ENCODE measurements around the gene CFAP61. TPM values are rescaled to one million over a fixed set of nuclear protein-coding genes. Genes with fewer than 3 reads are reported as not detected.
"Not testable (repeated sequence)": the region's sequence is repeated elsewhere in the genome, so short reads cannot be mapped to it uniquely, and the experiment has no call there.

CFAP61 gene
- total RNA-seq, 1 experiment from 2014 or later, result not detected

DNA sequence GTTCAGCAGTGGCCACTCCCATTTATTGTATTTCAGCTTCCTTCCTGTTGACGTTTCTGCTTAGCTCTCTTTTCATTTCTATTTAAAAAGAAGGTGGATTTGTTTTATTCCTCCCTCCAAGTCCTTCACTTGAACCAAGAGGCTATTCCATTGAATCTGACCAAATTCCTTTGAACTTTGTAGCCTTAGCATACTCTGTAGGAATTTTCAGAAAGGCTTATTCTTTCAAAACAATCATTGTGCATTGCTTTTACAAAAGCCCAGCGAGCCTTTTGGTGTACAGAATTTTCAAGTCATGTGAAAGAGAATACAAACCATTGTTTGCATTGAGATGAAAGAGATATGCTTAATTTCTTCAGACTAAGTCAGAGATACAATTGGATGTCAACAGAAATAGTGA lies 164.6 kb downstream of the CFAP61 start:
- Histone ChIP-seq H3K79me2 (ENCODE audit: low read length) (no peaks in the 10 kb centered on the region), H3K9me2 (replicated peaks; ENCODE audit: low read length) (no peaks in the 10 kb centered on the region), H3K4me1 (ENCODE audit: insufficient read depth, low read length) (no peaks in the 10 kb centered on the region), H3K4me2 (ENCODE audit: low read length) (no peak overlapping the region), H3K27me3 (ENCODE audit: low read length) (peaks cover 78% of the 10 kb centered on the region), H3K9ac (ENCODE audit: low read length) (no peak overlapping the region), H3K27ac (ENCODE audit: low read length) (no peak overlapping the region), H2AFZ (ENCODE audit: low read length) (no peak overlapping the region), H3K36me3 (ENCODE audit: low read depth, low read length) (no peaks in the 10 kb centered on the region), H4K20me1 (ENCODE audit: low read length) (no peaks in the 10 kb centered on the region), H3F3A (ENCODE audit: low read length, unreplicated experiment) (no peaks in the 10 kb centered on the region), H3K9me3 (ENCODE audit: low read length) (no peaks in the 10 kb centered on the region), H3K4me3 (ENCODE audit: low read length) (no peak overlapping the region)
- CTCF ChIA-PET, result no interaction called here
- TF ChIP-seq EZH2phosphoT487 (IDR thresholded peaks at IDR 0.05; ENCODE audit: borderline replicate concordance, low read length) (no peak), EZH2 (IDR thresholded peaks at IDR 0.05; ENCODE audit: low read length, unreplicated experiment) (no peak)
- TF ChIP-seq, protein P1, sequence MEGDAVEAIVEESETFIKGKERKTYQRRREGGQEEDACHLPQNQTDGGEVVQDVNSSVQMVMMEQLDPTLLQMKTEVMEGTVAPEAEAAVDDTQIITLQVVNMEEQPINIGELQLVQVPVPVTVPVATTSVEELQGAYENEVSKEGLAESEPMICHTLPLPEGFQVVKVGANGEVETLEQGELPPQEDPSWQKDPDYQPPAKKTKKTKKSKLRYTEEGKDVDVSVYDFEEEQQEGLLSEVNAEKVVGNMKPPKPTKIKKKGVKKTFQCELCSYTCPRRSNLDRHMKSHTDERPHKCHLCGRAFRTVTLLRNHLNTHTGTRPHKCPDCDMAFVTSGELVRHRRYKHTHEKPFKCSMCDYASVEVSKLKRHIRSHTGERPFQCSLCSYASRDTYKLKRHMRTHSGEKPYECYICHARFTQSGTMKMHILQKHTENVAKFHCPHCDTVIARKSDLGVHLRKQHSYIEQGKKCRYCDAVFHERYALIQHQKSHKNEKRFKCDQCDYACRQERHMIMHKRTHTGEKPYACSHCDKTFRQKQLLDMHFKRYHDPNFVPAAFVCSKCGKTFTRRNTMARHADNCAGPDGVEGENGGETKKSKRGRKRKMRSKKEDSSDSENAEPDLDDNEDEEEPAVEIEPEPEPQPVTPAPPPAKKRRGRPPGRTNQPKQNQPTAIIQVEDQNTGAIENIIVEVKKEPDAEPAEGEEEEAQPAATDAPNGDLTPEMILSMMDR (conservative IDR thresholded peaks at IDR 0.05; ENCODE audit: low read depth, low read length), result no peak
- BruUV-seq (replicated peaks), result no TSS peak
- intact Hi-C loops (cut with micrococcal nuclease), result no loop called here
- POLR2A ChIA-PET (ENCODE audit: unreplicated experiment), result no interaction called here
- ATAC-seq (no peak), DNase-seq (no peak)

DNA sequence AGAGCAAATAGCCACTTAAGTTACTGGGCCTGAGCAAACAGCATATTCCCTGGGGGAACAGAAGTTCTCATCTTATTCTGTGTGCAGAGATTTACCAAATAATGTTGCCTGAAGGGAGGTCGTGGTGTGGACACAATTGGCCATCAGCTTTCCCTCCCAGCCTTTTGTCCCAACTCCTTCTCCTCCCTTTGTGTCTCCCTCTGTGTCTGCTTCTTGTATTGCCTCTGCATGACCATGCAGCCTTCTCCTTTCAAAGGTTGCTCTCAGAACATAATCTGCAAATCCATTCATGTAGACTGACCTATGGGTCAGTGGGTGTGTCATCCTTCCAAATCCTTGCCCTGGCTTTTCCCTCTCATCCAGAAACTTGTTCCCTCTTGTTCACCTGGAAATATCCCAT lies 165.3 kb downstream of the CFAP61 start:
- no peak overlapping the region for H2AFZ ChIP-seq (ENCODE audit: low read length)
- intact Hi-C loops (cut with micrococcal nuclease), result no loop called here
- no peaks in the 10 kb centered on the region for H3K36me3 ChIP-seq (ENCODE audit: low read depth, low read length)
- H4K20me1 ChIP-seq (ENCODE audit: low read length), result no peaks in the 10 kb centered on the region
- H3K9me3 ChIP-seq (ENCODE audit: low read length), result no peaks in the 10 kb centered on the region
- H3K4me1 ChIP-seq (ENCODE audit: insufficient read depth, low read length), result no peaks in the 10 kb centered on the region
- H3K79me2 ChIP-seq (ENCODE audit: low read length), result no peaks in the 10 kb centered on the region
- no TSS peak for BruUV-seq (replicated peaks)
- ChIA-PET CTCF (no interaction called here), POLR2A (ENCODE audit: unreplicated experiment) (no interaction called here)
- ATAC-seq (no peak), DNase-seq (no peak)
- peaks cover 80% of the 10 kb centered on the region for H3K27me3 ChIP-seq (ENCODE audit: low read length)
- H3K9me2 ChIP-seq (replicated peaks; ENCODE audit: low read length), result no peaks in the 10 kb centered on the region
- no peak overlapping the region for H3K27ac ChIP-seq (ENCODE audit: low read length)
- no peaks in the 10 kb centered on the region for H3F3A ChIP-seq (ENCODE audit: low read length, unreplicated experiment)
- no peak overlapping the region for H3K9ac ChIP-seq (ENCODE audit: low read length)
- H3K4me3 ChIP-seq (ENCODE audit: low read length), result no peak overlapping the region
- no peak overlapping the region for H3K4me2 ChIP-seq (ENCODE audit: low read length)
- TF ChIP-seq EZH2 (IDR thresholded peaks at IDR 0.05; ENCODE audit: low read length, unreplicated experiment) (no peak), EZH2phosphoT487 (IDR thresholded peaks at IDR 0.05; ENCODE audit: borderline replicate concordance, low read length) (no peak)
- TF ChIP-seq, protein P1 (conservative IDR thresholded peaks at IDR 0.05; ENCODE audit: low read depth, low read length), result no peak

DNA sequence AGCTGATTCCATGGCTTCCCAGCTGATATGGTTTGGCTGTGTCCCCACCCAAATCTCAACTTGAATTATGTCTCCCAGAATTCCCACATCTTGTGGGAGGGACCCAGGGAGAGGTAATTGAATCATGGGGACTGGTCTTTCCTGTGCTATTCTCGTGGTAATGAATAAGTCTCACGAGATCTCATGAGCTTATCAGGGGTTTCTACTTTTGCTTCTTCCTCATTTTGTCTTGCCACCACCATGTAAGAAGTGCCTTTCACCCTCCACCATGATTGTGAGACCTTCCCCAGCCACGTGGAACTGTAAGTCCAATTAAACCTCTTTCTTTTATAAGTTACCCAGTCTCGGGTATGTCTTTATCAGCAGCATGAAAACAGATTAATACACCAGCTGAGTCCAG lies 165.8 kb downstream of the CFAP61 start:
- H3K79me2 ChIP-seq (ENCODE audit: low read length); H3K9me3 ChIP-seq (ENCODE audit: low read length); ATAC-seq; CTCF ChIA-PET; H2AFZ ChIP-seq (ENCODE audit: low read length); H4K20me1 ChIP-seq (ENCODE audit: low read length); BruUV-seq (replicated peaks); intact Hi-C loops (cut with micrococcal nuclease); H3K4me2 ChIP-seq (ENCODE audit: low read length); H3K4me3 ChIP-seq (ENCODE audit: low read length); H3K4me1 ChIP-seq (ENCODE audit: insufficient read depth, low read length); H3K9me2 ChIP-seq (replicated peaks; ENCODE audit: low read length); H3K36me3 ChIP-seq (ENCODE audit: low read depth, low read length); H3K27ac ChIP-seq (ENCODE audit: low read length); H3K9ac ChIP-seq (ENCODE audit: low read length); DNase-seq; POLR2A ChIA-PET (ENCODE audit: unreplicated experiment); H3F3A ChIP-seq (ENCODE audit: low read length, unreplicated experiment): not testable (repeated sequence)
- H3K27me3 ChIP-seq (ENCODE audit: low read length), result peaks cover 82% of the 10 kb centered on the region
